Left cardiac atrium (tissue), 4 donors: ENCODE results near the gene NR2C2AP. TPM values are rescaled to one million over a fixed set of nuclear protein-coding genes. Genes with fewer than 3 reads are reported as not detected.
A peak's percentile ranks its signal among the peaks of the same experiment; 100 is the strongest.
"Not testable (repeated sequence)": the region's sequence is repeated elsewhere in the genome, so short reads cannot be mapped to it uniquely, and the experiment has no call there.

Experiments
- ATAC-seq, 2 donors: fragments of 200-7000 bp; cut with Tn5 transposase; one replicate each; pipeline ENCODE4 v1.9.1; 2020; ENCODE audit warnings: mild to moderate bottlenecking in 2 of 2, moderate library complexity in 2 of 2
- DNase-seq: peaks from one replicate; pipeline ENCODE4 v3.0.0-alpha.2; 2020
- intact Hi-C, 2 donors: fragments of 100-400 bp; cut with DNase I; formaldehyde crosslinking; loops; one replicate each; pipeline versions ENCODE4 v1.14.1 to v1.15.1; 2022 to 2023
- long read RNA-seq: library from polyadenylated mRNA; unstranded; transcript quantifications from one replicate; pipeline ENCODE4 v2.0.0, GENCODE V29; 2021
- total RNA-seq, 2 donors: library from RNA; stranded (reverse); fragmentation: NEBNext Ultra II Directional; extraction: Animal tissue kit (Norgen Biotek cat#: 25700); gene quantifications; one replicate each; pipeline ENCODE4 v1.2.1, GENCODE V29; 2021
- donor health status: DM: no; HTN: yes; CAD: no.
- donor health status: DM: no; HTN: yes; CAD: no; lungs with severe emphysema.
- donor health status: DM: yes; HTN: yes; CAD: no.
- donor health status: Dilated cardiomyopathy.

Gene NR2C2AP
- 10 to 100 TPM in 1 of 2 donors, 1 to 10 TPM in 1; 9.4 to 11.2 TPM for total RNA-seq
- long read RNA-seq, transcript NR2C2AP-201 (5 exons, 1,293 nt): major isoform, 5 of 9 reads
- long read RNA-seq, partial matches to known transcripts: 0 of 9 reads
- long read RNA-seq, other reads (novel, unspliced or antisense): 2 of 9 reads

GRCh38 chr19:19203012-19203856 lies at the start of gene NR2C2AP:
TSS of gene NR2C2AP (minus strand) at chr19:19203414. CDS start at chr19:19203060, 354 bp downstream.
- ATAC-seq: peak; percentile 94 to 96
- intact Hi-C loops: no loop called here
- peak; percentile 96 for DNase-seq

GRCh38 chr19:19250196-19250801 lies 47.1 kb upstream of the NR2C2AP start:
- ATAC-seq (no peak), DNase-seq (no peak)
- intact Hi-C loops: no loop called here

- no peak for ATAC-seq
- no peak for DNase-seq
- intact Hi-C loops: no loop called here
Observed at GRCh38 chr19:19240476-19240875, 37.3 kb upstream of the NR2C2AP start.

- intact Hi-C loops: no loop called here
- ATAC-seq (no peak), DNase-seq (no peak)
Observed at GRCh38 chr19:19239675-19240074, 36.5 kb upstream of the NR2C2AP start.

- ATAC-seq (no peak), DNase-seq (no peak)
- intact Hi-C loops: no loop called here
Observed at GRCh38 chr19:19238126-19238894, 35.1 kb upstream of the NR2C2AP start.

GRCh38 chr19:19236173-19236572 lies 33.0 kb upstream of the NR2C2AP start:
- DNase-seq (no peak), ATAC-seq (no peak)
- intact Hi-C loops: no loop called here

GRCh38 chr19:19234220-19234816 lies 31.1 kb upstream of the NR2C2AP start:
- intact Hi-C loops: no loop called here
- DNase-seq: no peak
- ATAC-seq: no peak

GRCh38 chr19:19232261-19232721 lies 29.1 kb upstream of the NR2C2AP start:
- intact Hi-C loops: no loop called here
- no peak for DNase-seq
- no peak for ATAC-seq

GRCh38 chr19:19230999-19231398 lies 27.8 kb upstream of the NR2C2AP start:
- intact Hi-C loops: no loop called here
- ATAC-seq (no peak), DNase-seq (no peak)

- intact Hi-C loops: no loop called here
- DNase-seq: no peak
- ATAC-seq: no peak
Observed at GRCh38 chr19:19229701-19230100, 26.5 kb upstream of the NR2C2AP start.

- ATAC-seq (no peak), DNase-seq (no peak)
- intact Hi-C loops: no loop called here
Observed at GRCh38 chr19:19227217-19227616, 24.0 kb upstream of the NR2C2AP start.

GRCh38 chr19:19226663-19227062 lies 23.4 kb upstream of the NR2C2AP start:
- intact Hi-C loops: no loop called here

GRCh38 chr19:19226204-19226603 lies 23.0 kb upstream of the NR2C2AP start:
- intact Hi-C loops: no loop called here
- no peak for ATAC-seq
- DNase-seq: no peak

More at GRCh38 chr19:19226663-19227062, 23.4 kb upstream of the NR2C2AP start:
- DNase-seq (no peak), ATAC-seq (no peak)

- intact Hi-C loops: no loop called here
- ATAC-seq (peak; percentile 47 to 79), DNase-seq (peak; percentile 58)
Observed at GRCh38 chr19:19224852-19225494, 21.8 kb upstream of the NR2C2AP start.

- ATAC-seq: no peak
- intact Hi-C loops: no loop called here
- no peak for DNase-seq
Observed at GRCh38 chr19:19224150-19224851, 21.1 kb upstream of the NR2C2AP start.

- intact Hi-C loops: no loop called here
- DNase-seq: no peak
- no peak for ATAC-seq
Observed at GRCh38 chr19:19223636-19224035, 20.4 kb upstream of the NR2C2AP start.

GRCh38 chr19:19223060-19223459 lies 19.8 kb upstream of the NR2C2AP start:
- intact Hi-C loops: no loop called here

GRCh38 chr19:19221000-19221399 lies 17.8 kb upstream of the NR2C2AP start:
- DNase-seq, intact Hi-C loops, ATAC-seq: not testable (repeated sequence)

More at GRCh38 chr19:19223060-19223459, 19.8 kb upstream of the NR2C2AP start:
- DNase-seq (no peak), ATAC-seq (no peak)
